ENCODE results near the gene APOBEC3G.
"Not testable (repeated sequence)": the region's sequence is repeated elsewhere in the genome, so short reads cannot be mapped to it uniquely, and the experiment has no call there.

GRCh38 chr22:39037071-39037470 lies 40.0 kb upstream of the APOBEC3G start:
- TF ChIP-seq CTCF, POLR2A (IDR thresholded peaks at IDR 0.05): not testable (repeated sequence)

All from thyroid gland (tissue), 4 donors.